Activated naive CD8-positive, alpha-beta T cell treated with anti-CD3 and anti-CD28 coated beads for 36 hours (primary cell): ENCODE data around the gene SLC41A3. TPM values are rescaled to one million over a fixed set of nuclear protein-coding genes. Genes with fewer than 3 reads are reported as not detected.

Experiments used
- DNase-seq: peaks from one replicate; pipeline ENCODE4 v3.0.0; 2021
- H3K27ac Mint-ChIP-seq: one replicate; pipeline ENCODE4 v1.8.0; 2022; ENCODE audit warnings: mild to moderate bottlenecking, moderate library complexity, mixed read lengths
- H3K27me3 Mint-ChIP-seq: one replicate; pipeline ENCODE4 v1.8.0; 2022; ENCODE audit warnings: mild to moderate bottlenecking, mixed read lengths
- H3K36me3 Mint-ChIP-seq: one replicate; pipeline ENCODE4 v1.8.0; 2021; ENCODE audit warnings: mild to moderate bottlenecking, mixed read lengths
- H3K4me1 Mint-ChIP-seq: one replicate; pipeline ENCODE4 v1.8.0; 2021; ENCODE audit warnings: mixed read lengths
- H3K4me3 Mint-ChIP-seq: one replicate; pipeline ENCODE4 v1.8.0; 2022; ENCODE audit warnings: mild to moderate bottlenecking, moderate library complexity, mixed read lengths
- H3K9me3 Mint-ChIP-seq: one replicate; pipeline ENCODE4 v1.8.0; 2022; ENCODE audit warnings: mixed read lengths
- total RNA-seq, 2 experiments: library from RNA; stranded (reverse); gene quantifications; one replicate each; pipeline ENCODE4 v1.2.3, GENCODE V29; 2021

SLC41A3 gene
- total RNA-seq, 2 experiments from 2014 or later: 26.6 to 30.7 TPM

GRCh38 chr3:126061301-126062032 lies 22.5 kb downstream of the SLC41A3 start:
- no peak for DNase-seq
- H3K27me3 Mint-ChIP-seq: no peaks in the 10 kb centered on the region
- no peak overlapping the region for H3K4me3 Mint-ChIP-seq
- peaks cover 15% of the 10 kb centered on the region for H3K4me1 Mint-ChIP-seq
- no peaks in the 10 kb centered on the region for H3K9me3 Mint-ChIP-seq
- no peak overlapping the region for H3K27ac Mint-ChIP-seq
- peaks cover 8% of the 10 kb centered on the region for H3K36me3 Mint-ChIP-seq

- no peak overlapping the region for H3K27ac Mint-ChIP-seq
- no peaks in the 10 kb centered on the region for H3K9me3 Mint-ChIP-seq
- H3K27me3 Mint-ChIP-seq: no peaks in the 10 kb centered on the region
- no peak for DNase-seq
- peaks cover 8% of the 10 kb centered on the region for H3K36me3 Mint-ChIP-seq
- no peak overlapping the region for H3K4me3 Mint-ChIP-seq
- H3K4me1 Mint-ChIP-seq: peaks cover 15% of the 10 kb centered on the region
These were observed 23.2 kb downstream of the SLC41A3 start for GRCh38 chr3:126060613-126061145.

- DNase-seq: no peak
- H3K9me3 Mint-ChIP-seq: no peaks in the 10 kb centered on the region
- H3K4me1 Mint-ChIP-seq: peaks cover 6% of the 10 kb centered on the region
- H3K27me3 Mint-ChIP-seq: no peaks in the 10 kb centered on the region
- H3K27ac Mint-ChIP-seq: no peak overlapping the region
- H3K36me3 Mint-ChIP-seq: peaks cover 4% of the 10 kb centered on the region
- no peak overlapping the region for H3K4me3 Mint-ChIP-seq
These were observed 25.3 kb downstream of the SLC41A3 start for GRCh38 chr3:126058666-126059065.

GRCh38 chr3:126057936-126058335 lies 26.0 kb downstream of the SLC41A3 start:
- no peak overlapping the region for H3K27ac Mint-ChIP-seq
- no peak for DNase-seq
- peaks cover 7% of the 10 kb centered on the region for H3K4me1 Mint-ChIP-seq
- no peak overlapping the region for H3K4me3 Mint-ChIP-seq
- no peaks in the 10 kb centered on the region for H3K9me3 Mint-ChIP-seq
- no peaks in the 10 kb centered on the region for H3K27me3 Mint-ChIP-seq
- peaks cover 1% of the 10 kb centered on the region for H3K36me3 Mint-ChIP-seq

- Mint-ChIP-seq H3K36me3 (peaks cover 1% of the 10 kb centered on the region), H3K4me3 (no peak overlapping the region), H3K27ac (no peak overlapping the region), H3K9me3 (no peaks in the 10 kb centered on the region), H3K27me3 (no peaks in the 10 kb centered on the region), H3K4me1 (peaks cover 8% of the 10 kb centered on the region)
- no peak for DNase-seq
These were observed 26.5 kb downstream of the SLC41A3 start for GRCh38 chr3:126057501-126057819.

- H3K9me3 Mint-ChIP-seq: no peaks in the 10 kb centered on the region
- H3K36me3 Mint-ChIP-seq: peaks cover 1% of the 10 kb centered on the region
- DNase-seq: no peak
- H3K27ac Mint-ChIP-seq: no peak overlapping the region
- H3K4me3 Mint-ChIP-seq: no peak overlapping the region
- no peaks in the 10 kb centered on the region for H3K27me3 Mint-ChIP-seq
- peaks cover 8% of the 10 kb centered on the region for H3K4me1 Mint-ChIP-seq
These were observed 27.0 kb downstream of the SLC41A3 start for GRCh38 chr3:126056681-126057500.

- H3K4me3 Mint-ChIP-seq: no peak overlapping the region
These were observed 27.8 kb downstream of the SLC41A3 start for GRCh38 chr3:126056088-126056487.

GRCh38 chr3:126054870-126055269 lies 29.1 kb downstream of the SLC41A3 start:
- no peak overlapping the region for H3K4me3 Mint-ChIP-seq
- H3K36me3 Mint-ChIP-seq: peaks cover 3% of the 10 kb centered on the region
- H3K27me3 Mint-ChIP-seq: no peaks in the 10 kb centered on the region
- H3K9me3 Mint-ChIP-seq: no peaks in the 10 kb centered on the region
- peaks cover 8% of the 10 kb centered on the region for H3K4me1 Mint-ChIP-seq
- DNase-seq: no peak
- no peak overlapping the region for H3K27ac Mint-ChIP-seq

More at GRCh38 chr3:126056088-126056487, 27.8 kb downstream of the SLC41A3 start:
- H3K27me3 Mint-ChIP-seq: no peaks in the 10 kb centered on the region
- peaks cover 8% of the 10 kb centered on the region for H3K4me1 Mint-ChIP-seq
- H3K36me3 Mint-ChIP-seq: peaks cover 1% of the 10 kb centered on the region
- H3K9me3 Mint-ChIP-seq: no peaks in the 10 kb centered on the region
- no peak for DNase-seq
- no peak overlapping the region for H3K27ac Mint-ChIP-seq

- H3K4me1 Mint-ChIP-seq: peaks cover 8% of the 10 kb centered on the region
- no peak overlapping the region for H3K4me3 Mint-ChIP-seq
- no peak for DNase-seq
- H3K27me3 Mint-ChIP-seq: no peaks in the 10 kb centered on the region
- H3K36me3 Mint-ChIP-seq: peaks cover 3% of the 10 kb centered on the region
- no peak overlapping the region for H3K27ac Mint-ChIP-seq
- no peaks in the 10 kb centered on the region for H3K9me3 Mint-ChIP-seq
These were observed 29.9 kb downstream of the SLC41A3 start for GRCh38 chr3:126053949-126054569.

GRCh38 chr3:126053513-126053912 lies 30.4 kb downstream of the SLC41A3 start:
- peaks cover 2% of the 10 kb centered on the region for H3K36me3 Mint-ChIP-seq
- H3K27me3 Mint-ChIP-seq: no peaks in the 10 kb centered on the region
- H3K4me3 Mint-ChIP-seq: no peak overlapping the region
- H3K9me3 Mint-ChIP-seq: no peaks in the 10 kb centered on the region
- DNase-seq: no peak
- H3K27ac Mint-ChIP-seq: no peak overlapping the region
- H3K4me1 Mint-ChIP-seq: peaks cover 8% of the 10 kb centered on the region

GRCh38 chr3:126052196-126053058 lies 31.5 kb downstream of the SLC41A3 start:
- DNase-seq: no peak
- Mint-ChIP-seq H3K36me3 (peaks cover 2% of the 10 kb centered on the region), H3K4me3 (no peak overlapping the region), H3K27ac (no peak overlapping the region), H3K9me3 (no peaks in the 10 kb centered on the region), H3K27me3 (no peaks in the 10 kb centered on the region), H3K4me1 (peaks cover 8% of the 10 kb centered on the region)

GRCh38 chr3:126051741-126052140 lies 32.2 kb downstream of the SLC41A3 start:
- H3K4me1 Mint-ChIP-seq: peaks cover 8% of the 10 kb centered on the region
- no peak overlapping the region for H3K27ac Mint-ChIP-seq
- no peak overlapping the region for H3K4me3 Mint-ChIP-seq
- no peaks in the 10 kb centered on the region for H3K9me3 Mint-ChIP-seq
- no peak for DNase-seq
- H3K27me3 Mint-ChIP-seq: no peaks in the 10 kb centered on the region
- peaks cover 2% of the 10 kb centered on the region for H3K36me3 Mint-ChIP-seq

GRCh38 chr3:126051234-126051633 lies 32.7 kb downstream of the SLC41A3 start:
- peaks cover 4% of the 10 kb centered on the region for H3K36me3 Mint-ChIP-seq
- no peak overlapping the region for H3K27ac Mint-ChIP-seq
- no peaks in the 10 kb centered on the region for H3K27me3 Mint-ChIP-seq
- H3K9me3 Mint-ChIP-seq: no peaks in the 10 kb centered on the region
- H3K4me1 Mint-ChIP-seq: peaks cover 8% of the 10 kb centered on the region
- no peak for DNase-seq
- H3K4me3 Mint-ChIP-seq: no peak overlapping the region

GRCh38 chr3:126050626-126051025 lies 33.3 kb downstream of the SLC41A3 start:
- Mint-ChIP-seq H3K27me3 (no peaks in the 10 kb centered on the region), H3K36me3 (peaks cover 5% of the 10 kb centered on the region), H3K4me3 (no peak overlapping the region), H3K4me1 (peaks cover 8% of the 10 kb centered on the region), H3K9me3 (no peaks in the 10 kb centered on the region), H3K27ac (no peak overlapping the region)
- DNase-seq: no peak
